Common myeloid progenitor, CD34-positive (primary cell): ENCODE measurements around the gene CLK3.

Experiments used
- CTCF ChIA-PET: fragments of 350-600 bp; sonication (Branson Sonifier 250); formaldehyde crosslinking; loops from one replicate; lab custom pipeline; 2021; ENCODE audit warnings: antibody characterized with exemption; lab: Charles Lee
- POLR2A ChIA-PET: fragments of 350-600 bp; sonication (Branson Sonifier 250); formaldehyde crosslinking; loops from one replicate; lab custom pipeline; 2021; ENCODE audit warnings: antibody characterized with exemption; lab: Charles Lee
- DNase-seq, 3 donors: peaks; one replicate each; pipeline versions ENCODE4 v3.0.0 to v3.0.0-alpha.2; 2013
- H3K27ac ChIP-seq, 2 experiments: 1 replicate in 1 of 2; 2 replicates in 1 of 2; pipeline ENCODE4 v1.7.0; 2013; ENCODE audit warnings: inconsistent platforms in 2 of 2, low read length in 2 of 2, mild to moderate bottlenecking in 2 of 2, low read depth in 1 of 2, moderate library complexity in 1 of 2; ENCODE audit not compliant: severe bottlenecking in 2 of 2, insufficient read depth in 1 of 2, poor library complexity in 1 of 2
- H3K27me3 ChIP-seq, 5 experiments: replicated peaks in 2 of 5; 1 replicate in 3 of 5; 2 replicates in 2 of 5; pipeline versions ENCODE4 v1.6.1 to v1.7.0; 2013; ENCODE audit warnings: low read length in 4 of 5, mild to moderate bottlenecking in 2 of 5, moderate library complexity in 2 of 5, inconsistent platforms in 1 of 5; ENCODE audit not compliant: insufficient read depth in 5 of 5, control insufficient read depth in 4 of 5
- H3K36me3 ChIP-seq, 4 experiments: 1 replicate in 2 of 4; 2 replicates in 2 of 4; pipeline versions ENCODE4 v1.6.1 to v1.7.0; 2013; ENCODE audit warnings: low read length in 3 of 4, control low read depth in 1 of 4, mild to moderate bottlenecking in 1 of 4; ENCODE audit not compliant: control insufficient read depth in 4 of 4, insufficient read depth in 4 of 4
- H3K4me1 ChIP-seq, 4 experiments: 1 replicate in 3 of 4; 2 replicates in 1 of 4; pipeline versions ENCODE4 v1.6.1 to v1.7.1; 2013; ENCODE audit warnings: low read length in 3 of 4, mild to moderate bottlenecking in 3 of 4, control low read depth in 1 of 4, inconsistent platforms in 1 of 4, moderate library complexity in 1 of 4; ENCODE audit not compliant: control insufficient read depth in 4 of 4, insufficient read depth in 4 of 4; ENCODE audit errors: control extremely low read depth in 1 of 4
- H3K4me3 ChIP-seq, 7 experiments: 1 replicate in 4 of 7; 2 replicates in 3 of 7; pipeline versions ENCODE4 v1.5.1 to v1.7.0; 2013; ENCODE audit warnings: mild to moderate bottlenecking in 7 of 7, low read length in 6 of 7, moderate library complexity in 6 of 7, inconsistent platforms in 2 of 7, low read depth in 2 of 7, control low read depth in 1 of 7; ENCODE audit not compliant: insufficient read depth in 4 of 7, control insufficient read depth in 1 of 7; ENCODE audit errors: extremely low read depth in 1 of 7
- H3K9me3 ChIP-seq, 5 experiments: 1 replicate in 4 of 5; 2 replicates in 1 of 5; pipeline versions ENCODE4 v1.6.1 to v1.7.1; 2013; ENCODE audit warnings: low read length in 4 of 5, mild to moderate bottlenecking in 2 of 5, inconsistent platforms in 1 of 5, low read depth in 1 of 5, moderate library complexity in 1 of 5; ENCODE audit not compliant: control insufficient read depth in 4 of 5, insufficient read depth in 2 of 5; ENCODE audit errors: control extremely low read depth in 1 of 5
- WGBS: methylation state at CpG from one replicate; pipeline ENCODE4 v1.1.5; 2013; ENCODE audit not compliant: insufficient coverage; 5-methylcytosine and 5-hydroxymethylcytosine counted together

CLK3 gene

GRCh38 chr15:74642734-74643664 is 27.4 kb downstream of the CLK3 start:
- H3K4me1 ChIP-seq: peaks cover 0 to 38% (median 12%) of the 10 kb centered on the region in 4 experiments
- peaks cover 6 to 34% (median 23%) of the 10 kb centered on the region in 4 experiments for H3K36me3 ChIP-seq
- no peak overlapping the region for H3K4me3 ChIP-seq
- no peaks in the 10 kb centered on the region for H3K27me3 ChIP-seq
- ChIA-PET CTCF (interaction anchor here (0.8 to 22.8 kb wide), 5 partner anchors 11 to 345 kb away, joined by 3 to 735 read pairs (median 43); partner anchors contain the start of genes CLK3 and CSK), POLR2A (interaction anchor here (0.6 kb wide), 1 partner anchor 810 kb away, joined by 3 read pairs; no protein-coding TSS in a partner anchor)
- H3K27ac ChIP-seq: peak overlapping the region; percentile 2 to 38
- peak; percentile 29 to 77 (median 70) for DNase-seq
- WGBS: 80% methylated on average over 10 of the region's 11 CpGs
- H3K9me3 ChIP-seq: no peaks in the 10 kb centered on the region

GRCh38 chr15:74643665-74644204 is 28.1 kb downstream of the CLK3 start:
- H3K27ac ChIP-seq: no peak overlapping the region
- no peaks in the 10 kb centered on the region for H3K9me3 ChIP-seq
- no peak for DNase-seq
- ChIA-PET POLR2A (no interaction called here), CTCF (interaction anchor here (0.8 to 22.8 kb wide), 5 partner anchors 11 to 126 kb away, joined by 3 to 735 read pairs (median 43); partner anchors contain the start of genes CLK3 and CSK)
- peaks cover 0 to 38% (median 12%) of the 10 kb centered on the region in 4 experiments for H3K4me1 ChIP-seq
- H3K4me3 ChIP-seq: no peak overlapping the region
- 75% methylated on average over 1 of the region's 2 CpGs for WGBS
- H3K27me3 ChIP-seq: no peaks in the 10 kb centered on the region
- H3K36me3 ChIP-seq: peaks cover 6 to 31% (median 22%) of the 10 kb centered on the region in 4 experiments

GRCh38 chr15:74646480-74646879 is 30.8 kb downstream of the CLK3 start:
- Histone ChIP-seq H3K27ac (no peak overlapping the region), H3K4me1 (peaks cover 0 to 26% (median 12%) of the 10 kb centered on the region in 4 experiments), H3K4me3 (no peak overlapping the region), H3K36me3 (peaks cover 5 to 20% (median 15%) of the 10 kb centered on the region in 4 experiments), H3K9me3 (no peaks in the 10 kb centered on the region), H3K27me3 (no peaks in the 10 kb centered on the region)
- ChIA-PET CTCF (interaction anchor here (6.8 to 10.7 kb wide), 2 partner anchors 12 to 124 kb away, joined by 43 to 96 read pairs; no protein-coding TSS in a partner anchor), POLR2A (no interaction called here)
- DNase-seq: no peak

GRCh38 chr15:74648051-74648842 is 32.6 kb downstream of the CLK3 start:
- Histone ChIP-seq H3K4me3 (no peak overlapping the region), H3K9me3 (no peaks in the 10 kb centered on the region), H3K36me3 (peaks cover 7 to 27% (median 14%) of the 10 kb centered on the region in 4 experiments), H3K27me3 (no peaks in the 10 kb centered on the region), H3K4me1 (peaks cover 0 to 9% (median 4%) of the 10 kb centered on the region in 4 experiments), H3K27ac (no peak overlapping the region)
- CTCF ChIA-PET: interaction anchor here (1.9 to 10.7 kb wide), 3 partner anchors 9 to 122 kb away, joined by 6 to 96 read pairs (median 43); no protein-coding TSS in a partner anchor
- DNase-seq: no peak
- WGBS: 87% methylated on average over 4 of the region's 5 CpGs
- POLR2A ChIA-PET: no interaction called here

- no peak overlapping the region for H3K27ac ChIP-seq
- H3K27me3 ChIP-seq: no peaks in the 10 kb centered on the region
- no peaks in the 10 kb centered on the region for H3K9me3 ChIP-seq
- ChIA-PET CTCF (interaction anchor here (0.6 to 10.7 kb wide), 6 partner anchors 10 to 141 kb away, joined by 3 to 96 read pairs (median 3); no protein-coding TSS in a partner anchor), POLR2A (no interaction called here)
- no peak overlapping the region for H3K4me3 ChIP-seq
- DNase-seq: no peak
- 100% methylated on average over 3 of the region's 3 CpGs for WGBS
- H3K4me1 ChIP-seq: peaks cover 0 to 9% (median 0%) of the 10 kb centered on the region in 4 experiments
- peaks cover 11 to 41% (median 23%) of the 10 kb centered on the region in 4 experiments for H3K36me3 ChIP-seq
Measured at GRCh38 chr15:74651242-74651741, 35.7 kb downstream of the CLK3 start.

- CTCF ChIA-PET: interaction anchor here (1.0 to 10.7 kb wide), 4 partner anchors 16 to 116 kb away, joined by 3 to 96 read pairs (median 4); no protein-coding TSS in a partner anchor
- Histone ChIP-seq H3K9me3 (no peaks in the 10 kb centered on the region), H3K4me3 (no peak overlapping the region), H3K27me3 (no peaks in the 10 kb centered on the region), H3K36me3 (peaks cover 11 to 42% (median 20%) of the 10 kb centered on the region in 4 experiments), H3K27ac (no peak overlapping the region), H3K4me1 (peaks cover 0 to 9% (median 0%) of the 10 kb centered on the region in 4 experiments)
- WGBS: 83% methylated on average over 2 of the region's 7 CpGs
- POLR2A ChIA-PET: interaction anchor here (0.6 kb wide), 1 partner anchor 180 kb away, joined by 3 read pairs; no protein-coding TSS in a partner anchor
- DNase-seq: peak; percentile 8 to 68 (median 46)
Measured at GRCh38 chr15:74653426-74654102, 37.9 kb downstream of the CLK3 start.
